ENCODE results near the gene MAP4K3.
"Not testable (repeated sequence)": the region's sequence is repeated elsewhere in the genome, so short reads cannot be mapped to it uniquely, and the experiment has no call there.

The MAP4K3 gene

DNA sequence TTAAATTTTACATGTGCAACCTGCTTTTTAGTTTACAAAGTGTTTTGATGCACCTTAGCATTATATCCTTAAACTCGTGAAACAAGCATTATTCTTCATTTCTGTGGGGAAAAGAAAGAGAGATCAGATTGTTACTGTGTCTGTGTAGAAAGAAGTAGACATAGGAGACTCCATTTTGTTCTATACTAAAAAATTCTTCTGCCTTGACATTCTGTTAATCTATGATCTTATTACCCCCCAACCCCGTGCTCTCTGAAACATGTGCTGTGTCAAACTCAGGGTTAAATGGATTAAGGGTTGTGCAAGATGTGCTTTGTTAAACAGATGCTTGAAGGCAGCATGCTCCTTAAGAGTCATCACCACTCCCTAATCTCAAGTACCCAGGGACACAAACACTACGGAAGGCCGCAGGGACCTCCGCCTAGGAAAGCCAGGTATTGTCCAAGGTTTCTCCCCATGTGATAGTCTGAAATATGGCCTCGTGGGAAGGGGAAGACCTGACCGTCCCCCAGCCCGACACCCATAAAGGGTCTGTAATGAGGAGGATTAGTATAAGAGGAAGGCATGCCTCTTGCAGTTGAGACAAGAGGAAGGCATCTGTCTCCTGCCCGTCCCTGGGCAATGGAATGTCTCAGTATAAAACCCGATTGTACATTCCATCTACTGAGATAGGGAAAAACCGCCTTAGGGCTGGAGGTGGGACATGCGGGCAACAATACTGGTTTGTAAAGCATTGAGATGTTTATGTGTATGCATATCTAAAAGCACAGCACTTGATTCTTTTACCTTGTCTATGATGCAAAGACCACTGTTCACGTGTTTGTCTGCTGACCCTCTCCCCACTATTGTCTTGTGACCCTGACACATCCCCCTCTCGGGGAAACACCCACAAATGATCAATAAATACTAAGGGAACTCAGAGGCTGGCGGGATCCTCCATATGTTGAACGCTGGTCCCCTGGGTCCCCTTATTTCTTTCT is 115.7 kb downstream of the MAP4K3 start:
- peaks cover 16% of the 10 kb centered on the region for H3K36me3 ChIP-seq (ENCODE audit: insufficient read depth, low read length)
- not testable (repeated sequence) for H3K9me3 ChIP-seq (ENCODE audit: low read length); H3K27me3 ChIP-seq (ENCODE audit: insufficient read depth, low read length); H3K4me1 ChIP-seq (ENCODE audit: insufficient read depth, low read length); H3K4me3 ChIP-seq (ENCODE audit: low read length); H2AFZ ChIP-seq (ENCODE audit: low read depth, low read length)

DNA sequence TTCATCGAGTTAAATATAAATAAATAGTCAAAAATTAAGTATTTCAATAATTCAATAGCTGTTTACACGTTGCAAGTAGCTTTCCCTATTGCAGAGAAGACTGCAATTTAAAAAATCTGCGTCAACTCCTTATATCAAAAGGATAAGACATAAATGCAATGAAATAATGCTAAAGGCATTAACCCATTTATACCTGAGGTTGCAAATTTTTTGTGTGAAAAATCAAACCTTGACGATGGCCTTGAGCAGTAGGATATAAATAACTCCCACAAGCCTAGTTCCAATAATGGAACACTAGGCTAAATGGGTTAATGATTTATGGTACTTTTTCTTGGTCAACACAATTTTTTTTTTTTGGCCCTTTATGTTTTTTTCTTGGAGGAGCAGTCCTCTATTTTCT is 116.9 kb downstream of the MAP4K3 start:
- no peak overlapping the region for H3K4me3 ChIP-seq (ENCODE audit: low read length)
- no peaks in the 10 kb centered on the region for H3K9me3 ChIP-seq (ENCODE audit: low read length)
- no peaks in the 10 kb centered on the region for H3K27me3 ChIP-seq (ENCODE audit: insufficient read depth, low read length)
- peaks cover 14% of the 10 kb centered on the region for H3K36me3 ChIP-seq (ENCODE audit: insufficient read depth, low read length)
- H2AFZ ChIP-seq (ENCODE audit: low read depth, low read length), result no peak overlapping the region
- no peaks in the 10 kb centered on the region for H3K4me1 ChIP-seq (ENCODE audit: insufficient read depth, low read length)

- Histone ChIP-seq H3K4me3 (ENCODE audit: low read length) (no peak overlapping the region), H3K27me3 (ENCODE audit: insufficient read depth, low read length) (no peaks in the 10 kb centered on the region), H3K36me3 (ENCODE audit: insufficient read depth, low read length) (peaks cover 26% of the 10 kb centered on the region)
Observed at GRCh38 chr2:39313575-39313974, 123.5 kb downstream of the MAP4K3 start.

DNA sequence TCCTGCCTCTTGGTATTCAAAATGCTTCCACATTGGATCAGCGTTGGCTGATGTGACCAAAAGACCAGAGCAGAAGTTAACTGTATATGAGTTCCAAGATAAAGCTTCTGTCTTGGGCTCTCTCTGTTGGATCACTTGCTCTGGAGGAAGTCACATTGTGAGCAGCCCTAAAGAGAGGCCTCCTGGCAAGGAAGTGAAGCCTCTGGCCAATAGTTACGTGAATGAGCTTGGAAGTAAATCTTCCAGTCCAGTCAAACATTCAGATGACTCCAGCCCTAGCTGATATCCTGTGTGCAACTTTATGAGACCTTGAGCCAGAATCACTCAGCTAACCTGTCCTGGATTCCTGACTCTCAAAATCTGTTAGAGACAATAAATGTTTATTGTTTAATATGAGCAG is 125.6 kb downstream of the MAP4K3 start:
- Histone ChIP-seq H3K4me3 (ENCODE audit: low read length) (no peak overlapping the region), H3K9me3 (ENCODE audit: low read length) (no peaks in the 10 kb centered on the region), H3K36me3 (ENCODE audit: insufficient read depth, low read length) (peaks cover 26% of the 10 kb centered on the region), H2AFZ (ENCODE audit: low read depth, low read length) (no peak overlapping the region), H3K4me1 (ENCODE audit: insufficient read depth, low read length) (no peaks in the 10 kb centered on the region), H3K27me3 (ENCODE audit: insufficient read depth, low read length) (no peaks in the 10 kb centered on the region)

More at GRCh38 chr2:39313575-39313974, 123.5 kb downstream of the MAP4K3 start:
- Histone ChIP-seq H3K4me1 (ENCODE audit: insufficient read depth, low read length) (no peaks in the 10 kb centered on the region), H2AFZ (ENCODE audit: low read depth, low read length) (no peak overlapping the region), H3K9me3 (ENCODE audit: low read length) (no peaks in the 10 kb centered on the region)

DNA sequence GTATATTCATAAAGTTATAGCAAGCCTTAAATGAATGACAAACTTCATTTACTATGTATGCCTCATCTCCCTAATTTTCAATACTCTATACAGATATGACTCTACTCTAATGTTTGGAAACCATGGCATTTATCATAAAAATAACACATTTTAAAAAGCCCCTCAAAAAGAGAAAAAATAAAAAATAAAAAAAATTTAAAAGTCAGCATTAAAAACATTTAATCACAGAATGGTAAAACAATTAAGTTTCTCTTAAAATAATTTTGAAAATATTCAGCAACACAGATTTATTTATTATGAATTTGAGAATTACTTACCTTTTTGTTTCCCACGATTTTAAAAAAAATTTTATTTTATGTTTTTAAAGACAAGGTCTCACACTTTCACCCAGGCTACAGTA is 128.3 kb downstream of the MAP4K3 start:
- H3K36me3 ChIP-seq (ENCODE audit: insufficient read depth, low read length), result peaks cover 24% of the 10 kb centered on the region
- no peaks in the 10 kb centered on the region for H3K27me3 ChIP-seq (ENCODE audit: insufficient read depth, low read length)
- H3K4me1 ChIP-seq (ENCODE audit: insufficient read depth, low read length), result no peaks in the 10 kb centered on the region
- no peak overlapping the region for H2AFZ ChIP-seq (ENCODE audit: low read depth, low read length)
- H3K4me3 ChIP-seq (ENCODE audit: low read length), result no peak overlapping the region
- no peaks in the 10 kb centered on the region for H3K9me3 ChIP-seq (ENCODE audit: low read length)

DNA sequence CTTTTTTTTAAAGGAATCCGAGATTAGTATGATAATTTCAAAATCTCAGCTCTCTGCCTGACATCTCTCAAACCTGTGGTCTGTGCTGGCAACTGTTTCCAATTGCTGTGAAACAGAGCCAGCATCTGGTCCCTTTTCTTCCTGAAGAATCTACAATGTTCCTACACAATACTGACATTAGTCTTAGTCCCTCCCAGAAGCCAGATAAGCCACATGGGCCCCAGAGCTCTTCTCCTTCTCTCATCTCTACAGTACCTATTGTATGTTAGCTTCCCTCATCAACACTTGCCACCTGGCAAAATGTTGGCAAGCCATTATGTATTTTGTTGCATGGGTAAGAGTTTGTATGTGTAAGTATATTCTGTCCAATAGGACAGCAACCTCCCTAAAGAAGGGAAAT is 130.5 kb downstream of the MAP4K3 start:
- Histone ChIP-seq H2AFZ (ENCODE audit: low read depth, low read length) (no peak overlapping the region), H3K36me3 (ENCODE audit: insufficient read depth, low read length) (peaks cover 15% of the 10 kb centered on the region), H3K4me3 (ENCODE audit: low read length) (no peak overlapping the region), H3K27me3 (ENCODE audit: insufficient read depth, low read length) (no peaks in the 10 kb centered on the region), H3K9me3 (ENCODE audit: low read length) (no peaks in the 10 kb centered on the region), H3K4me1 (ENCODE audit: insufficient read depth, low read length) (no peaks in the 10 kb centered on the region)

- Histone ChIP-seq H3K27me3 (ENCODE audit: insufficient read depth, low read length) (no peaks in the 10 kb centered on the region), H3K36me3 (ENCODE audit: insufficient read depth, low read length) (peaks cover 8% of the 10 kb centered on the region), H3K4me3 (ENCODE audit: low read length) (no peak overlapping the region), H3K4me1 (ENCODE audit: insufficient read depth, low read length) (peaks cover 11% of the 10 kb centered on the region), H2AFZ (ENCODE audit: low read depth, low read length) (no peak overlapping the region), H3K9me3 (ENCODE audit: low read length) (no peaks in the 10 kb centered on the region)
Observed at GRCh38 chr2:39304729-39305128, 132.4 kb downstream of the MAP4K3 start.

DNA sequence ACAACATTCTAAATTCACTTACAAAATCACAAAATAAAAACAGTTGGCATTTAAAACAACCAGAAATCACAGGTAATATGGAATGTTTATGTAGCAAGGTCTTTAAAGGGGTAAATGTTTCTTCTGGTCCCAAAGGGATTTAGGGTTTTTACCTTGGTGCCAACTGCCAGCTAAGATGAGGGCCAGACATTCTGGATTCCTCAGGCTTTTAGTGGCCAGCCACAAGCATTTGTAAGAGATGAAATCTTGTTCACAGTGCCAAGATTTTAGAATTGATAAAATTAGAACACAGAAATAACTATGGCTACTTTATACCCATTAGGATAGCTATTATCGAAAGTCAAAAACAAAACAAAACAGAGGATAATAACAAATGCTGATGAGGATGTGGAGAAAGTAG is 132.9 kb downstream of the MAP4K3 start:
- no peaks in the 10 kb centered on the region for H3K27me3 ChIP-seq (ENCODE audit: insufficient read depth, low read length)
- peaks cover 11% of the 10 kb centered on the region for H3K4me1 ChIP-seq (ENCODE audit: insufficient read depth, low read length)
- H2AFZ ChIP-seq (ENCODE audit: low read depth, low read length), result no peak overlapping the region
- H3K9me3 ChIP-seq (ENCODE audit: low read length), result no peaks in the 10 kb centered on the region
- peaks cover 8% of the 10 kb centered on the region for H3K36me3 ChIP-seq (ENCODE audit: insufficient read depth, low read length)
- H3K4me3 ChIP-seq (ENCODE audit: low read length), result no peak overlapping the region

- H3K9me3 ChIP-seq (ENCODE audit: low read length), result no peaks in the 10 kb centered on the region
- no peak overlapping the region for H2AFZ ChIP-seq (ENCODE audit: low read depth, low read length)
- H3K4me3 ChIP-seq (ENCODE audit: low read length), result no peak overlapping the region
- peaks cover 13% of the 10 kb centered on the region for H3K36me3 ChIP-seq (ENCODE audit: insufficient read depth, low read length)
- no peaks in the 10 kb centered on the region for H3K27me3 ChIP-seq (ENCODE audit: insufficient read depth, low read length)
- H3K4me1 ChIP-seq (ENCODE audit: insufficient read depth, low read length), result peaks cover 11% of the 10 kb centered on the region
Observed at GRCh38 chr2:39301352-39301751, 135.7 kb downstream of the MAP4K3 start.

DNA sequence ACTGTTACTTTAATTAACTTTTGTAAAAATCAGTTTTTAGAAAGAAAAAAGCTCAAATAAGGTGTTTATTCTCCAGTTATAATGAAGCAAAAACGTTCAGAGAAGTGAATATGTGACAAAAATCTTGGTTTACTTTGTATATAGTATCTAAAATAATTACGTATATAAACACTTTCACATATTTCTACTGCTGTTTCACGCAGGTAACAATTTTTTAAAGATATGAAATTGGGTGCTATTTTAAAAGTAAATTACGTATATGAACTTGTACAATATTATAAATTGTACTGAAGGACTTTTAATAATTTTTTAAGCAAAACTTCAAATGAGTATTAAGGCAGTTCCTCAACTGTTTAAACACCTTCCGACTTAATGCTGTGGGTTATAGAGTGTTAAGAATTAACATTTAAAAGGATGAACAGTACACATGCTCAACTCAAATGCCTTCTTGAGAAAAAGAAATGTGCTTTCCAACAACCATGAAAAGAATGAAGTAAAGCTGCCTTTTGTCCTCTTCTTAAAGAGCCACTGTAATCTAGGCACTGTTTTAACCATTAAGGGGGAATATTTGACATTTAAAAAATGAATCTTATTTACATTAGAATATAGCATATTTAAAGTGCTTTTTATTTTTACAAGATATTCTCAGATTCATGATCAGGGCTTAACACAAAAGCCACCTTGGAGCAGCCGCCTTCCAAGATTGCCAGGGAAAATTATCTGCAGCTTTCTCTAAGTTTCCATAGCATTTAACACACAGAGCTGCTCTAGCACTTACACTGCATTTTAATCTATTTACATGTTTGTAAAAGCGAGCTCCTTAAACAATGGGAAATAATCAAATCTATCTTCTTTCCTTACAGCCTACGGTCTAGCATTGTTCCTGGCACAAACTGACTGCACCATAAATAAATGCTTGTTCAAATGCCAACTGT is 136.8 kb downstream of the MAP4K3 start:
- Histone ChIP-seq H3K4me1 (ENCODE audit: insufficient read depth, low read length) (peaks cover 11% of the 10 kb centered on the region), H3K9me3 (ENCODE audit: low read length) (no peaks in the 10 kb centered on the region), H3K36me3 (ENCODE audit: insufficient read depth, low read length) (peaks cover 13% of the 10 kb centered on the region), H2AFZ (ENCODE audit: low read depth, low read length) (no peak overlapping the region), H3K27me3 (ENCODE audit: insufficient read depth, low read length) (no peaks in the 10 kb centered on the region), H3K4me3 (ENCODE audit: low read length) (no peak overlapping the region)

- Histone ChIP-seq H3K36me3 (ENCODE audit: insufficient read depth, low read length) (peaks cover 53% of the 10 kb centered on the region), H2AFZ (ENCODE audit: low read depth, low read length) (no peak overlapping the region), H3K4me3 (ENCODE audit: low read length) (no peak overlapping the region), H3K9me3 (ENCODE audit: low read length) (no peaks in the 10 kb centered on the region), H3K27me3 (ENCODE audit: insufficient read depth, low read length) (no peaks in the 10 kb centered on the region), H3K4me1 (ENCODE audit: insufficient read depth, low read length) (no peaks in the 10 kb centered on the region)
Observed at GRCh38 chr2:39290433-39290832, 146.7 kb downstream of the MAP4K3 start.

DNA sequence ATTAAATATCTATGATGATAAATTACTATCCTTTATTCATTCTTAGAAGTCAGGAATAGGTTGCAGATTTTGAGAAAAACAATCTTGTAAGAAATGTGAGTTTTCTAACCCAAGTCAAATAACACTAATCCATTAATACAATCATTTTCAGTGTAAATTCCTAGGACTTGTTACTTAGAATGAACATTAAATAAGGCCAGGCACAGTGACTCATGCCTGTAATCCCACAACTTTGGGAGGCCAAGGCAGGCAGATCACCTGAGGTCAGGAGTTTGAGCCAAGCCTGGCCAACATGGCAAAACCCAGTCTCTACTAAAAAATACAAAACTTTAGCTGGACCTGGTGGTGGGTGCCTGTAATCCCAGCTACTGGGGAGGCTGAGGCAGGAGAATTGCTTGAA is 147.5 kb downstream of the MAP4K3 start:
- Histone ChIP-seq H3K4me1 (ENCODE audit: insufficient read depth, low read length) (no peaks in the 10 kb centered on the region), H3K9me3 (ENCODE audit: low read length) (no peaks in the 10 kb centered on the region), H3K4me3 (ENCODE audit: low read length) (no peak overlapping the region), H3K27me3 (ENCODE audit: insufficient read depth, low read length) (no peaks in the 10 kb centered on the region), H2AFZ (ENCODE audit: low read depth, low read length) (no peak overlapping the region), H3K36me3 (ENCODE audit: insufficient read depth, low read length) (peaks cover 60% of the 10 kb centered on the region)

- no peaks in the 10 kb centered on the region for H3K27me3 ChIP-seq (ENCODE audit: insufficient read depth, low read length)
- no peak overlapping the region for H3K4me3 ChIP-seq (ENCODE audit: low read length)
- no peaks in the 10 kb centered on the region for H3K4me1 ChIP-seq (ENCODE audit: insufficient read depth, low read length)
- peaks cover 49% of the 10 kb centered on the region for H3K36me3 ChIP-seq (ENCODE audit: insufficient read depth, low read length)
- H3K9me3 ChIP-seq (ENCODE audit: low read length), result no peaks in the 10 kb centered on the region
- H2AFZ ChIP-seq (ENCODE audit: low read depth, low read length), result no peak overlapping the region
Observed at GRCh38 chr2:39283561-39283960, 153.5 kb downstream of the MAP4K3 start.

Measured in neuron (in vitro differentiated cells).